ENCODE measurements around the gene UBE4B. TPM values are rescaled to one million over a fixed set of nuclear protein-coding genes. Genes with fewer than 3 reads are reported as not detected.

The UBE4B gene
- total and polyA plus RNA-seq, 9 of the 15 experiments (the other 6 are each of a cell fraction or from before 2014, with no cell fraction given) = 11.7 to 73.7 (median 40.1) TPM

DNA sequence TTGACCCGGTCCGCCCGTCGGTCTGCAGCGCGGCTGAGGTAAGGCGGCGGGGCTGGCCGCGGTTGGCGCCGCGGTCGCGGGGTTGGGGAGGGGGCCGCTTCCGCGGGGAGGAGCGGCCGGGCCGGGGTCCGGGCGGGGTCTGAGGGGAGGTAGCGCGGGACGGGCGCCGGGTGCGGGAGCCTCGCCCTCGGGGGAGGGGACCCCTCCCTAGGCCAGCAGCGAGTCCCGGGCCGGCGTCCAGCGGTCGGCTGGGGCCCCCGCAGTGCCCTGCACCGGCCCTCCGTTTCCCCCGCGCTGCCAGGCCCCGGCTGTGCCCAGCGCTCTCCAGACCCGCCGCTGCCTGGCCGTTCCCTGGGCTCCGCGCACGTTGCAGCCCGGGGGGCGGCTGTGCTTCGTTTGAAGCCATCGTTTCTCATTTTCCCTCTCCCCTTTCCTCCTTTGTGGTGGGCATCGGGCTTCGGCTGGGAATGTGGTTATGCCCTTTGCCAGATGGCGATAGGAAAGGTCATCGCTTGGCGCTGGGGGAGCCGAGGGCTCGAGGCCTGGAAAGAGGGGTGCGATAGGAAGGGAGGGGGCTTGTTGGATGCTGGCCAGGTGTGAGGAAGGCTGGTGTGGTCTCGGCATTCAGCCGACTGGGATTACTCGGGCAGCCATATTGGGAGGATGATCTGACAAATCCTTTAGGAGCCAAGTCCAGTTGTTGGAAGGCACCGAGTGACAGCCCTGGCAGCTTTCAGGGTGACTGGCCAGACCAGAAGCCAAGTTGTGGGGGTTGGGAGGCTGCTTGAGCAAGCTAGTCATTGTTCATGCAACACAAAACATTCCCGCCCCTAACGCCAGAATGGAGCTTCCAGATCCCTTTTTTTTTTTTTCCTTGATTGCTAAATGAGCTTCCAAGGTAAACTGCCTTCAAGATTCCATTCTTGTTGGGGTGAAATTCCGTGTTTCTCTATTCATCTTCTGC, 178.4 kb downstream of the UBE4B start (continued):
- TF ChIP-seq, protein P1, sequence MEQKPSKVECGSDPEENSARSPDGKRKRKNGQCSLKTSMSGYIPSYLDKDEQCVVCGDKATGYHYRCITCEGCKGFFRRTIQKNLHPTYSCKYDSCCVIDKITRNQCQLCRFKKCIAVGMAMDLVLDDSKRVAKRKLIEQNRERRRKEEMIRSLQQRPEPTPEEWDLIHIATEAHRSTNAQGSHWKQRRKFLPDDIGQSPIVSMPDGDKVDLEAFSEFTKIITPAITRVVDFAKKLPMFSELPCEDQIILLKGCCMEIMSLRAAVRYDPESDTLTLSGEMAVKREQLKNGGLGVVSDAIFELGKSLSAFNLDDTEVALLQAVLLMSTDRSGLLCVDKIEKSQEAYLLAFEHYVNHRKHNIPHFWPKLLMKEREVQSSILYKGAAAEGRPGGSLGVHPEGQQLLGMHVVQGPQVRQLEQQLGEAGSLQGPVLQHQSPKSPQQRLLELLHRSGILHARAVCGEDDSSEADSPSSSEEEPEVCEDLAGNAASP (IDR thresholded peaks at IDR 0.05) = no peak
- TF ChIP-seq ZNF696 (CRISPR knock-in tag; conservative IDR thresholded peaks at IDR 0.05) (no peak), SOX6 (IDR thresholded peaks at IDR 0.05) (peak; percentile 37; the same call in 1 of the 2 replicates), XRCC5 (IDR thresholded peaks at IDR 0.05; ENCODE audit: low read depth, low read length) (no peak), ELF2 (CRISPR knock-in tag; IDR thresholded peaks at IDR 0.05) (no peak), SP1 (CRISPR knock-in tag; IDR thresholded peaks at IDR 0.05) (no peak), ZBED1 (IDR thresholded peaks at IDR 0.05) (no peak), DIDO1 (tag; IDR thresholded peaks at IDR 0.05; ENCODE audit: low read depth) (no peak), ZNF165 (CRISPR knock-in tag; IDR thresholded peaks at IDR 0.05; ENCODE audit: borderline replicate concordance) (no peak), CHD1 (IDR thresholded peaks at IDR 0.05; ENCODE audit: low read length) (no peak), RFX7 (CRISPR knock-in tag; IDR thresholded peaks at IDR 0.05) (no peak), STAT5A (IDR thresholded peaks at IDR 0.05; ENCODE audit: borderline replicate concordance, low read length) (no peak), SMARCE1 (IDR thresholded peaks at IDR 0.05) (no peak), NRF1 (conservative IDR thresholded peaks at IDR 0.05 in 1 of 2, IDR thresholded peaks at IDR 0.05 in 1 of 2) (no peak), CBFB (CRISPR knock-in tag; IDR thresholded peaks at IDR 0.05) (no peak), PURB (CRISPR knock-in tag; IDR thresholded peaks at IDR 0.05; ENCODE audit: low read depth) (no peak), FUS (optimal IDR thresholded peaks at IDR 0.05; ENCODE audit: low read depth, low read length) (no peak), ZNF444 (CRISPR knock-in tag; IDR thresholded peaks at IDR 0.05) (no peak)
- TF ChIP-seq, protein P2, sequence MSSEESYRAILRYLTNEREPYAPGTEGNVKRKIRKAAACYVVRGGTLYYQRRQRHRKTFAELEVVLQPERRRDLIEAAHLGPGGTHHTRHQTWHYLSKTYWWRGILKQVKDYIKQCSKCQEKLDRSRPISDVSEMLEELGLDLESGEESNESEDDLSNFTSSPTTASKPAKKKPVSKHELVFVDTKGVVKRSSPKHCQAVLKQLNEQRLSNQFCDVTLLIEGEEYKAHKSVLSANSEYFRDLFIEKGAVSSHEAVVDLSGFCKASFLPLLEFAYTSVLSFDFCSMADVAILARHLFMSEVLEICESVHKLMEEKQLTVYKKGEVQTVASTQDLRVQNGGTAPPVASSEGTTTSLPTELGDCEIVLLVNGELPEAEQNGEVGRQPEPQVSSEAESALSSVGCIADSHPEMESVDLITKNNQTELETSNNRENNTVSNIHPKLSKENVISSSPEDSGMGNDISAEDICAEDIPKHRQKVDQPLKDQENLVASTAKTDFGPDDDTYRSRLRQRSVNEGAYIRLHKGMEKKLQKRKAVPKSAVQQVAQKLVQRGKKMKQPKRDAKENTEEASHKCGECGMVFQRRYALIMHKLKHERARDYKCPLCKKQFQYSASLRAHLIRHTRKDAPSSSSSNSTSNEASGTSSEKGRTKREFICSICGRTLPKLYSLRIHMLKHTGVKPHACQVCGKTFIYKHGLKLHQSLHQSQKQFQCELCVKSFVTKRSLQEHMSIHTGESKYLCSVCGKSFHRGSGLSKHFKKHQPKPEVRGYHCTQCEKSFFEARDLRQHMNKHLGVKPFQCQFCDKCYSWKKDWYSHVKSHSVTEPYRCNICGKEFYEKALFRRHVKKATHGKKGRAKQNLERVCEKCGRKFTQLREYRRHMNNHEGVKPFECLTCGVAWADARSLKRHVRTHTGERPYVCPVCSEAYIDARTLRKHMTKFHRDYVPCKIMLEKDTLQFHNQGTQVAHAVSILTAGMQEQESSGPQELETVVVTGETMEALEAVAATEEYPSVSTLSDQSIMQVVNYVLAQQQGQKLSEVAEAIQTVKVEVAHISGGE (CRISPR knock-in tag; IDR thresholded peaks at IDR 0.05) = 0 out of 6 replicates have a peak, but pooled peaks of 1 of the 3 experiments have one; percentile 33
- TF ChIP-seq, protein P3, sequence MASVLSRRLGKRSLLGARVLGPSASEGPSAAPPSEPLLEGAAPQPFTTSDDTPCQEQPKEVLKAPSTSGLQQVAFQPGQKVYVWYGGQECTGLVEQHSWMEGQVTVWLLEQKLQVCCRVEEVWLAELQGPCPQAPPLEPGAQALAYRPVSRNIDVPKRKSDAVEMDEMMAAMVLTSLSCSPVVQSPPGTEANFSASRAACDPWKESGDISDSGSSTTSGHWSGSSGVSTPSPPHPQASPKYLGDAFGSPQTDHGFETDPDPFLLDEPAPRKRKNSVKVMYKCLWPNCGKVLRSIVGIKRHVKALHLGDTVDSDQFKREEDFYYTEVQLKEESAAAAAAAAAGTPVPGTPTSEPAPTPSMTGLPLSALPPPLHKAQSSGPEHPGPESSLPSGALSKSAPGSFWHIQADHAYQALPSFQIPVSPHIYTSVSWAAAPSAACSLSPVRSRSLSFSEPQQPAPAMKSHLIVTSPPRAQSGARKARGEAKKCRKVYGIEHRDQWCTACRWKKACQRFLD (CRISPR knock-in tag; IDR thresholded peaks at IDR 0.05) = no peak
- TF ChIP-seq, protein P4, sequence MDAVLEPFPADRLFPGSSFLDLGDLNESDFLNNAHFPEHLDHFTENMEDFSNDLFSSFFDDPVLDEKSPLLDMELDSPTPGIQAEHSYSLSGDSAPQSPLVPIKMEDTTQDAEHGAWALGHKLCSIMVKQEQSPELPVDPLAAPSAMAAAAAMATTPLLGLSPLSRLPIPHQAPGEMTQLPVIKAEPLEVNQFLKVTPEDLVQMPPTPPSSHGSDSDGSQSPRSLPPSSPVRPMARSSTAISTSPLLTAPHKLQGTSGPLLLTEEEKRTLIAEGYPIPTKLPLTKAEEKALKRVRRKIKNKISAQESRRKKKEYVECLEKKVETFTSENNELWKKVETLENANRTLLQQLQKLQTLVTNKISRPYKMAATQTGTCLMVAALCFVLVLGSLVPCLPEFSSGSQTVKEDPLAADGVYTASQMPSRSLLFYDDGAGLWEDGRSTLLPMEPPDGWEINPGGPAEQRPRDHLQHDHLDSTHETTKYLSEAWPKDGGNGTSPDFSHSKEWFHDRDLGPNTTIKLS (IDR thresholded peaks at IDR 0.05; ENCODE audit: borderline replicate concordance, low read depth) = no peak; the same call in 1 of the 2 replicates

All from K562 (cell line).